Anterior cingulate cortex (tissue), 58 donors: ENCODE results near the gene FERMT1.
A peak's percentile ranks its signal among the peaks of the same experiment; 100 is the strongest.
"Not testable (repeated sequence)": the region's sequence is repeated elsewhere in the genome, so short reads cannot be mapped to it uniquely, and the experiment has no call there.

Experiments used
- DNase-seq, 58 donors: peaks; one replicate each; lab custom pipeline; 2025; lab: John Stamatoyannopoulos, UW

FERMT1 gene

DNA sequence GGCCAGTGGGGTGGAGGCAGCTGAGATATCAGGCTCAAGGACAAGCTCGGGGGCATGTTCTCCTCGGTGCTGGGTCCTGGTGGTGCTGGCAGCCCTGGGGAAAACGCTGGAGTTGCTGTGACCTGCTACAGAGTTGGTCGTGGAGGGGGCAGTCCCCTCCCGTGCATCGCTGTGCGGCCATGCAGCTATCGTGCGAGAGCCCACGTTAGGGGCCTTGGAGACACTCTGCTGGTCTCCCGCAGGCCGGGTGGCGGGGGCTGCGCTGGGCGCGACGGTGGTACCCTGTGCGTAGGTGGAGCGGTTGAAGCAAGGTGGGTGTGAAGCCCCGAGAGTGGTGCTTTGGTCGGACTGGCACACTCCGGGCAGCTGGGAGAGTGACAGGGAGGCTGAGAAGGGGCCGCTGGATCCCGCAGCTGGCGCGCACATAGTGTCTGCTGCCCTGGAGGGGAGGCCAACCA lies 81.0 kb downstream of the FERMT1 start:
- DNase-seq = no peak

DNA sequence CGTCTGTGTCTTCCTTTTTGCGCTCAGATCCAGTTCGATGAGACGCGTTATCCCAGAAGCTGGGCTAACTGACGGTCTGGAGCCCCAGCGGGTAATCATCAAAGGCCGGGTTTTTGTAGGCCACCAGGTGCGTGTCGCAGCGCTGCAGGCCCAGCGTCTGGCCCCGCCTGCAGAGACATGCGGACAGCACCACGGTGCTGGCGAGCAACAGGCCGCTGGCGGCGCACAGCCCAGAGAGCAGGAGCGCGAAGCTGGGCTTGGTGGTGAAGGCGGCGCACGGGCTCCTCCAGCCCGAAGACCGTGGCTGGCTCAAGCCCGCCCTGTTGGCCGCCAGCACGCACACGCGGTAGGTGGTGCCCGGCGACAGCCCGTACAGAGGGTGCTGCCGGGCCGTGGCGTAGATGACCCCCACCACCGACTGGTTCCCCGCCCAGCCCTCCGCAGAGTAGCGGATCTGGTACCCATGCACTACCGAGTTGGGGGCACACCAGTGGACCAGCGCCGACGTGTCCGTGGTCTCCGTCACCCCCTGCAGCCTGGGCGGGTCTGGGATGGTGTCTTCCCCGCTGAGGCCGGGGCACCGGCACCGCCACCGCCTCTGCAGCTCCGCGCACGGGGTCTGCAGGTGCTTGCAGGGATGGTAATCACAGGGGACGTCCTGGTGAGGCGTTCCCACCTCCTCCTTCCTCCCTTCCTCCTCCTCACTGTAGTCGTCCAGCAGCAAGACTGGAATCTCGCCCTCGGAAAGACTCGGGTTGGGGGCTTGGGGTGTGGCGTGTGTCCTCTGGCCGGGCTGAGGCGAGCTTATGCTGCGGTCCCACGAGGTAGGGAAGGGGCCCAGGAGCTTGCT lies 81.6 kb downstream of the FERMT1 start:
- DNase-seq = no peak

DNA sequence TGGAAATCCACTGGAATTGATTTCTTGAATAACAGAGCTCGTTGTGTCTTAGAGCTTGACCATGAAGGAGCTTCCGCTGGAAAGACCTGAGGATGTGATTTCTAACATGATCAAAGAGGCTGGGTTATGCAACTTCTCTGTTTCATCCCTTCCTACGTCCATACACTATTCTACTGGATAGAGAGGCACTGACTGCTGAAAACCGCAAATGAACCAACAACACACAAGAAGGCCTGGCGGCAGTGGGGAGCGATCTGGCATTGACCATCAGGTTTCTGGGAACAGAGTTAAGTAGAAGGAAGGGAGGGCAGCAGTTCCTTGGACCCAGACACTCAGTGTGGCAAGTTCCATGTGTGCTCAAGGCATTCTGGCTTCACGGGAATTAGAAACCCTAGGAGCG lies 82.3 kb downstream of the FERMT1 start:
- no peak for DNase-seq

DNA sequence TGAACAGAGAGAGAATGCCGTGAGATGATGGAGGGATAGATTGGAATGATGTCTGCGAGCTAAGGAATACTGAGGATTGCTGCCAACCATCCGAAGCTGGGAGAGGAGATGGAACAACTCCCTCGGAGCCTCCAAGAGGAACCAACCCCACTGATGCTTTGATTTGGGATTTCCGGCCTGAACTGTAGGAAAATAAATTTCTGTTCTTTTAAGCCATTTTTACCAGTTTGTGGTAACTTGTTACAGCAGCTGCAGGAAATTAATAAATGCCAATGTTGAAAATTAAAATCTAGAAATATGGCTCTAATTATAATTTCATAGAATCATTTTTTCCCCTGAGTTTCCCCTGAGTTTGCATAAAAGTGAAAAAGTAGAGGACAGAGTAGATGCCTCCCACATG lies 83.1 kb downstream of the FERMT1 start:
- DNase-seq = no peak

DNA sequence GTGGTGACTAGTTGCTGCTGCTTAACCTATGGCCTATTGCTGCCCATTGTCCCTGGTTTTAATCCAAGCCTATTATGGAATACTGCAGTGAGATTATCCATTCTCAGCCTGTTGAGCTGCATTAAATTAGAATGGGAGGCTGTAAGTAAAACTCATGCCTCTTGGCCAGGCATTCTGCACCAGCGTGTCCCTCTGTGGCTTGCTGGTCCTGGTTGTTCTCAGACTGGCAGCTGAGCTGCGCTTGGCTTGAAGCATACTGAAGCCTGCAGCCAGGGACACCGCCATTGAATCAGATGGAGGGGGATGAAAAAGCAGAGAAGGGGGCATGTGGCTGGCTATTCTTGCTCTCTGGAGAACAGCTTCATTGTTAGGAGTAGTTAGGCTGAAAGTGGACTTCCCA lies 84.6 kb downstream of the FERMT1 start:
- peak in 26 of 58 donors; percentile 7 to 73 (median 26) for DNase-seq

DNA sequence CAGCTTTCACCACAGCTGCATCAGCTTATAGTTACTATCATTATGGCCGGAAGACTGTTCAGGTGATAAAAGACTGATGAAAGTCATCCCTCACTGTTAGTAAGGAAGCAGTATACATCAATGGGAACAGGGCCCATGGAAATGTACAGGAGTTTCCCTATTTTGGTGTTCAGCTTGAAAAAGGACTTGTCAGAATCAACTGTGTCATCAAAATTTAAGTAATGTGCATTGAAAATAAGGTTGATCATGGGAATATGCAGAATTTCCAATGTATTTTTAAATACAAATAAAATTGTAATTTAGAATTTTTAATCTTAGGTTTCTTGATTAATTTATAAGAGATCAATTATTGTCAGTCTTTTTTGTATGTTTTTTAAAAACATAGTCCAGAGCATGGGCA lies 85.7 kb downstream of the FERMT1 start:
- no peak for DNase-seq

DNA sequence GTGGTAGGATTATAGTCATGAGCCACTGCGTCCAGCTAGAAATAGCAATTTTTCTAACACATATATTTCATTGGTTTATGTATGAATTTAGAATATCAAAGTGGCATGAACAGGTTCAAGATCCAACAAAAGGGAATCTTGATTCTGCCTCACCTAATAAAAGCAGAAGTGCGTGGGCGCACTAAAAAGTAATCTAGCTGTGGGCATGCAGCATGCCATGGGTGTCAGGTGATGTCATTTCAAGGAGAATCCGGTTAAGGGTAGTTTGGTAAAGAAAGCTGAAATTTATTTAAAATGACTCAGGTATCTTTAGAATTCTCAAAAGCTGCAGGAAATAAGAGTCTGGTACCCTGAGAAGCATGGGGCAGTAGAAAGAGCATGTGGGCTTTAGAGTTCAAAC lies 86.6 kb downstream of the FERMT1 start:
- no peak for DNase-seq

DNA sequence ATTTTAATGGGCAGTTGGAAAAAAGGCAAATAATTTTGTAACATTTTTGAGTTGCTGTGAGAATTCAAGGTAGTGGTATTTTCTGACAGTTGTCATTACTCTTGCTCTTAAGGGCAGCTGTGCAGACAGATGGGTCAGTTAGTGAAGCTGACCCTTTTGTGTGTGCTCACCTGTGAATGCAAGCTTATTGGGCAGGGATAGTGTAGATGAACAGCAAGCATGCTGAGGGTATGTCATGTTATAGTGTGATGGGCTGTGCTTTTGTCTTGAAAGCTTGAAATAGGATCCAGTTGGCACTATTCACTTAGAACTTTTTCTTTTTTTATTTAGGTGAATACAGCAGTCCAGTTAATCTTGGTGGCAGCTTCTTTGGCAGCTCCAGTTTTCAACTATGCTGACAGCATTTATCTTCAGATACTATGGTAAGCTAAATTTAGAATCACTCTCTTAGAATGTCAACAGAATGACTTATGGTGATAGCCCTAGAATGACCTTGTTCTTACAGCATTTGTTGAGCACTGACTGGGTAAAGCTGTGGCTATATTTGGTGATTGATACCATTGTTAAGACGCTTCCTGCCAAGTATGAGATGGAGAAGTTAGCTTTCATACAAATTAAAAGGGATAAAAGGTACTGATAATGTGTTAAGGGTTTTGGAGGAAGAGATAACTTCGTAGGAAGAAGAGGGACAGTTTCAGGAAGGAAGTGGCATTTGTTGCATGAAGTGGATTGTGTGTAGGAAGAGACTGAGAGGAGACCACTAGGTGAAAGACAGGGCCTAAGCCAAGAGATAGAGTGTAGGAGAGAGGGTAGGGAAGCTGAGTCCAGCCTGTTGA lies 88.5 kb downstream of the FERMT1 start:
- DNase-seq = no peak

DNA sequence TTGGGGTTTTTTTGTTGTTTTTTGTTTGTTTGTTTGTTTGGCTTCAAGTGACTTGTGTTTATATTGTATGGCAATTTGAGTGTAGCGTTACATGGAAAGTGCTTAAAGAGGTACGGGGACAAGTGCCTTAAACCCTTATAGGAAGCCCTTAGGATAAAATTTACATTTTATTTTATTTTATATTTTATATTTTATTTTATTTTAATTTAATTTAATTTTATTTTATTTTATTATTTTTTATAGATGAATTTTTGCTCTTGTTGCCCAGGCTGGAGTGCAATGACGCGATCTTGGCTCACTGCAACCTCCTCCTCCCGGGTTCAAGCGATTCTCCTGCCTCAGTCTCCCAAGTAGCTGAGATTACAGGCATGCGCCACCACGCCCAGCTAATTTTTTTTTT lies 89.9 kb downstream of the FERMT1 start:
- DNase-seq = not testable (repeated sequence)

DNA sequence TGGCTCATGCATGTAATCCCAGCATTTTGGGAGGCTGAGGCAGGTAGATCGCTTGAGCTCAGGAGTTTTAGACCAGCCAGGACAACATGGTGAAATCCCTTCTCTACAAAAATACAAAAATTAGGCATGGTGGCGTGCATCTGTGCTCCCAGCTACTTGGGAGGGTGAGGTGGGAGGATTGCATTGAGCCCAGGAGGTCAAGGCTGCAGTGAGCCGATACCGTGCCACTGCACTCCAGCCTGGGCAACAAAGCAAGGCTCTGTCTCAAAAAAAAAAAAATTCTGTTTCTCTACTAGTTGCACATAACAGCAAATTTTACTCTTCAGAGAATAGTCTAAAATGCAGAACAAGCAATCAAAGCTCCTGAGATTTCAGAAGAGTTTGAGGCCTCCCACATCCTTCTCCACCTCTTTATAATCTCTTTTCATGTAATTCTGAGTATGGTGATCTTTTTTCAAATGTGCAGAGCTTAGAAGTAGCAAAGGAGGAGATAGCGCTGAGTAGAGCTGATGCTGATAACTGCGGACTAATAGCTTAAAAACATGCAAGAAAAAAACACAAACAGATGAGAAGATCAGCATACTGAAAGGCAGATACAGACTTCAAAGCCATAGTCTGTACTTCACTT lies 92.3 kb downstream of the FERMT1 start:
- no peak for DNase-seq

DNA sequence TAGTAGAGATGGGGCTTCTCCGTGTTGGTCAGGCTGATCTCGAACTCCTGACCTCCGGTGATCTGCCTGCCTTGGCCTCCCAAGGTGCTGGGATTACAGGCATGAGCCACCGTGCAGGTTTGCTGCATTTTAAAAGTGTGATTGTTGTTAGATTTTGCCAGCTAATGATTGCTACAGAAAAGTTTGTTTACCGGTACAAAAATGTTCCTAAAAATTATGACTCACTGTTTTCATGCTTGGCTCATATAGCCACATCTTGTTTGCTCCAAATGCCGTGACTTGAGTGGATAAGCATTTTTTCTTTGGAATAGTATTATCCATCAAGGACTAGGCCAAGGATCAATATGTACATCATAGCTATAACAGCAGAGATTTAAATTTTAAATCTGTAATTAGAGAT lies 93.3 kb downstream of the FERMT1 start:
- DNase-seq = no peak

DNA sequence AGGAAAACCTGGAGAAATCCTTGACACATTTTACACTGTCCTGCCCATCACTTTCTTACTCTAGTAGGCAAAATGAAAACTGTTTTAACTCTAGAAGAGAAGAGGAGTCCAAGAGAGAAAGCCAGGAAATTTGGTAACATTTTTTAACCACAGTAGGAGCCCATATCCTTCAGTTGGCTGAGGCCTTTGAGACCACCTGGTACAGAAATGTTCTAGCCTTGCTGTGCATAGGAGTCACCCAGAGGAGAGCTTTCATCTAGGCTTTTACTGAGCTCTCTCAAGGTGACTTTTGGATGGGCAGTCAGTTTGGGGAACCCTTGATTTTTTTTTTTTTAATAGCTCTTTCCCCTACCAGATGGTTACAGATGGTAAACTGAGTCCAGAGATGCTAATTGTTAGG lies 94.0 kb downstream of the FERMT1 start:
- DNase-seq = no peak

DNA sequence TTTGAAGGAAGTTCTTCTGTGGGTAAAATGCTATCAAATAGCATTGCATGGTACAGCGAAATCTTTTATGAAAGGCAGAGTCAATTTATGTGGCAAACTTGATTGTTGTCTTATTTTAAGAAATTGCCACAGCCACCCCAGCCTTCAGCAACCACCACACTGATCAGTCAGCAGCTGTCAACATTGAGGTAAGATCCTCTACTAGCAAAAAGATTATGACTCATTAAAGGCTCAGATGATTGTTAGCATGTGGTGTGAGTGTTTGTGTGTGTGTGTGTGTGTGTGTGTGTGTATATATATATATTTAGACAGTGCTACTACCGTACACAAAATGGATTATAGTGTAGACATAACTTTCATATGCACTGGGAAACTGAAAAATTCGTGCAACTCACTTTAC lies 96.8 kb downstream of the FERMT1 start:
- peak in 2 of 58 donors; percentile 25 for DNase-seq
